Measurements from ENCODE around the gene OR6B3.

The OR6B3 gene

GRCh38 chr2:240043279-240043989 is 9.9 kb downstream of the OR6B3 start:
- no peak for DNase-seq

GRCh38 chr2:240042740-240043139 is 10.6 kb downstream of the OR6B3 start:
- DNase-seq: no peak

- DNase-seq: no peak
Observed at GRCh38 chr2:240041363-240041762, 12.0 kb downstream of the OR6B3 start.

GRCh38 chr2:240037358-240037757 is 16.0 kb downstream of the OR6B3 start:
- DNase-seq: no peak

GRCh38 chr2:240033330-240033678 is 20.0 kb downstream of the OR6B3 start:
- no peak for DNase-seq

GRCh38 chr2:240032406-240033329 is 20.7 kb downstream of the OR6B3 start:
- no peak for DNase-seq

GRCh38 chr2:240030379-240031094 is 22.8 kb downstream of the OR6B3 start, which contains the start of gene OR6B2:
OR6B2 (minus strand) TSS chr2:240030429; CDS start chr2:240030429, 0 bp downstream.
- no peak for DNase-seq

GRCh38 chr2:240024766-240025165 is 28.6 kb downstream of the OR6B3 start:
- DNase-seq: peak; percentile 10

- no peak for DNase-seq
Observed at GRCh38 chr2:240023792-240024191, 29.5 kb downstream of the OR6B3 start.

- peak; percentile 62 for DNase-seq
Observed at GRCh38 chr2:240021488-240022104, 31.7 kb downstream of the OR6B3 start.

- no peak for DNase-seq
Observed at GRCh38 chr2:240018071-240018750, 35.1 kb downstream of the OR6B3 start.

GRCh38 chr2:240014327-240014726 is 39.0 kb downstream of the OR6B3 start:
- DNase-seq: no peak

- DNase-seq: no peak
Observed at GRCh38 chr2:240013343-240013742, 40.0 kb downstream of the OR6B3 start.

GRCh38 chr2:240002983-240003382 is 50.3 kb downstream of the OR6B3 start:
- DNase-seq: no peak

GRCh38 chr2:240000671-240001070 is 52.6 kb downstream of the OR6B3 start:
- no peak for DNase-seq

GRCh38 chr2:239997686-239998409 is 55.5 kb downstream of the OR6B3 start:
- DNase-seq: no peak
